ENCODE data around the gene ACTRT2. TPM values are rescaled to one million over a fixed set of nuclear protein-coding genes. Genes with fewer than 3 reads are reported as not detected.

ACTRT2 gene
- total RNA-seq, 1 donor, result not detected

DNA sequence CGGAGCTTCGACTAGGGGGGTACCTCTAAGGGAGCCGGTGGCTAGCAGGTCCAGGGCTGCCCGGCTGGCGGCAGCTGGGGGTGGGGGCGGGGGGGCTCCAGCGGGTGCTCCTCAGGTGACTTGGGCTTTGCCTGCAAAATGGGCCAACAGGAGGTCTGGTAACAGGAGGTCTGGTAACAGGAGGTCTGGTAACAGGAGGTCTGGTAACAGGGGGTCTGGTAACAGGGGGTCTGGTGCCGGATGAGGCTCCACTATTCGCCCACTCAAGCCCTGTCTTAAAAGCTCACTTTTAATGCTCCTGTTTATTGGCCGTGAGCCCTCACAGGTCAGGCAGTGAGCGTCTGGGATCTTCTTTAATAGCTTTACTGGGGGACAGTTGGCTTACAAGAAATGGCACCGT, 40.4 kb upstream of the ACTRT2 start:
- DNase-seq (ENCODE audit: low read depth), result no peak
- TF ChIP-seq, protein P1, sequence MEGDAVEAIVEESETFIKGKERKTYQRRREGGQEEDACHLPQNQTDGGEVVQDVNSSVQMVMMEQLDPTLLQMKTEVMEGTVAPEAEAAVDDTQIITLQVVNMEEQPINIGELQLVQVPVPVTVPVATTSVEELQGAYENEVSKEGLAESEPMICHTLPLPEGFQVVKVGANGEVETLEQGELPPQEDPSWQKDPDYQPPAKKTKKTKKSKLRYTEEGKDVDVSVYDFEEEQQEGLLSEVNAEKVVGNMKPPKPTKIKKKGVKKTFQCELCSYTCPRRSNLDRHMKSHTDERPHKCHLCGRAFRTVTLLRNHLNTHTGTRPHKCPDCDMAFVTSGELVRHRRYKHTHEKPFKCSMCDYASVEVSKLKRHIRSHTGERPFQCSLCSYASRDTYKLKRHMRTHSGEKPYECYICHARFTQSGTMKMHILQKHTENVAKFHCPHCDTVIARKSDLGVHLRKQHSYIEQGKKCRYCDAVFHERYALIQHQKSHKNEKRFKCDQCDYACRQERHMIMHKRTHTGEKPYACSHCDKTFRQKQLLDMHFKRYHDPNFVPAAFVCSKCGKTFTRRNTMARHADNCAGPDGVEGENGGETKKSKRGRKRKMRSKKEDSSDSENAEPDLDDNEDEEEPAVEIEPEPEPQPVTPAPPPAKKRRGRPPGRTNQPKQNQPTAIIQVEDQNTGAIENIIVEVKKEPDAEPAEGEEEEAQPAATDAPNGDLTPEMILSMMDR (IDR thresholded peaks at IDR 0.05; ENCODE audit: insufficient read depth, low read length), result no peak
- no peak overlapping the region for H3K4me3 ChIP-seq (ENCODE audit: low read depth, low read length)

DNA sequence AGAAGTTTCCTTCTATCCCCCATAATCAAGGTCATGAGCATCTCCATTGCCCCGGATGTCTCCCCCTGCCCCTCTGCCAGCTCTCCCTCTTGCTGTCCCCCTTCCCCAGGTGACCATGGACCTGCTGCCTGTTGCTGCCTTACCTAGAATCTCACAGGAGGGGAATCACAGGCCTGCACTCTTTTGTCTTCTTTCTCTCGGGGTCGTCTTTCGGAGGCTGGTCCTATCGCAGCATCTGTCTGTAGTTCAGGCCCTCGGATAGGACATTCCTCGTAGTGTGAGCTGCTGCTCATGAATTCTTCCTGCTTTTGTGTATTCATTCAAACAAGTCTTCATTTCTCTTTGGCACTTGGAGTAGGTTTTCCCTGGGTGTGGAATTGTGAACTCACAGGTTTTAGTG, 39.9 kb upstream of the ACTRT2 start:
- TF ChIP-seq, protein P1 (IDR thresholded peaks at IDR 0.05; ENCODE audit: insufficient read depth, low read length), result no peak
- H3K4me3 ChIP-seq (ENCODE audit: low read depth, low read length), result no peak overlapping the region
- DNase-seq (ENCODE audit: low read depth), result no peak

DNA sequence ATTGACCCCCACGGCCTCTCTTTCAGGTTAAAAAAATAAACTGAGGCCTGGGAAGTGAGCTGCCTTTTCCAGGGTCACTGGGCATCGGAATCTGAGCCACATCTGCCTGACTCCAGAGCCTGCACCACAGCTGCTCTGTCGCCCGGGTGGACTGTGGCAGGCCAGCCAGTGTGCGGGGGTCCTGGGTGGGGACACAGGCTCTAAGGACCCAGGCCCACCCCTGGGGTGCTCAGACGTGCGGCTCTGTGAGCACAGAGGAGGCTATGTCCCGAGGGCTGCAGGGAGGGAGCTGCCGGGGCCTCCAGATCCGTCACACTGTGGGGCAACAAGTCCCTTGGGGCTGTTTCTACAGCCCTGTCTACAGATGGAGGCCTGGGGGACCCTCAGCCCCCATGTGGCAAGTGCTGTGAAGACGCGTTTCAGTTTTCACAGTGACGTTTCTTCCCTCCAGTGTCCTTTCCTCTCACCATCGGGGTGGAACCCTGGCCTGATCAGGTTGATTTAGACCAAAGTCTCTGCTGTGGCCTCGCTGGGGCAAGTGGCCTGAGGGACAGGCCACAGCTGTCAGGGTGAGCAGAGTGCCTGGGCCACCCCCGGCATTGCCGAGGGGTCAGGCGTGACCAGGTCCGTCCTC, 39.2 kb upstream of the ACTRT2 start:
- no peak overlapping the region for H3K4me3 ChIP-seq (ENCODE audit: low read depth, low read length)
- TF ChIP-seq, protein P1 (IDR thresholded peaks at IDR 0.05; ENCODE audit: insufficient read depth, low read length), result no peak
- no peak for DNase-seq (ENCODE audit: low read depth)

DNA sequence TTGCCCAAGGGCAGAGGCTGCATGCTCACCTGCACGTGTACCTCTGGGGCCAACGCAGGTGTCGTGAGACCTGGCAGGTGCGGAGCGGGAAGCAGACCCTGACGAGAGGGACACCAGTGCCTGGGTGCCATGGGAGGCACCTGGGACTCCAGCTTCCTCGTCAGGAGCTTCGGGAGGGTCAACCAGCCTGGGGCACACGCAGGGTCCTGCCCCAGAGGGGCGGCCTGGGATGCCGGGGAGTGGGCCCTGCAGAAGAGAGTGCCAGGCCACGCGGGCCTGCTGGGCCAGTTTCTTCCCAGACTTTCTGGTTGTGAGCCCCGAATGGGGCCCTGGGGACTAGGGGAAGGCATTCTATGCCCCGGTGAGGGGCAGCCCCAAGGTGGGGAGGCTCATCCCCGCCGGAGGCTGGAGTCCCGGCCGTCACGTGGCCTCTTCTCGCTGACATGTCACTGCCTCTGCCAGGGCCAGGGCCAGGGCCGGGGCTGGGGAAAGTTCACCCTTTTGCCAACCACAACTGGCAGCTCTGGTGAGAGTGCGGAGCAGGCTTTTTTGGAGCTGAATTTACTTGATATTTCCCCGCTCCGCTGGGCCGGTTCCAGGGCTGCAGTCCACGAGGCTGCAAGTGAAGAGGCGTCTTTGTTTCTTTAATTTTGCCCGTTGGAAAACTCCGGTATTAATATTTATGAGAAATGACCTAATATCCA, 38.5 kb upstream of the ACTRT2 start:
- no peak overlapping the region for H3K4me3 ChIP-seq (ENCODE audit: low read depth, low read length)
- TF ChIP-seq, protein P1 (IDR thresholded peaks at IDR 0.05; ENCODE audit: insufficient read depth, low read length), result no peak
- no peak for DNase-seq (ENCODE audit: low read depth)

DNA sequence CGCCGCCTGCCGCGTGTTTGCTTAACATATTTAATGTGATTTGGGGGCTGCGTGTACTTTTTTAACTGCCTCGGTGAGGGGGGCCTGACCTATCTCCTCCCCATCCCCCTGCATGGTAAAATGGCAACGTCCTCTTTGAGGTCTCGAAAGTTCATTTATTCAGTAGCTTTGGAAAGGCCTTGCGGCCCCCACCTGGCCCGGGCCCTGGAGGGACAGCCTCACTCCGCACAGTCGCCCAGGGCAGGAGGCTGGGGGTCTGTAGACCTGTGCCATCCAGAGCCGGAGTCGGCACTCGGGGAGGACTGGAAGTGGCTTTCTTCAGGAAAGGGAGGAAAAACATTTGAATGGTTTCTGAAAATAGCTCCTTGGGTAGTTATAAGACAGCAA, 38.0 kb upstream of the ACTRT2 start:
- TF ChIP-seq, protein P1 (IDR thresholded peaks at IDR 0.05; ENCODE audit: insufficient read depth, low read length), result no peak
- DNase-seq (ENCODE audit: low read depth), result no peak
- no peak overlapping the region for H3K4me3 ChIP-seq (ENCODE audit: low read depth, low read length)

DNA sequence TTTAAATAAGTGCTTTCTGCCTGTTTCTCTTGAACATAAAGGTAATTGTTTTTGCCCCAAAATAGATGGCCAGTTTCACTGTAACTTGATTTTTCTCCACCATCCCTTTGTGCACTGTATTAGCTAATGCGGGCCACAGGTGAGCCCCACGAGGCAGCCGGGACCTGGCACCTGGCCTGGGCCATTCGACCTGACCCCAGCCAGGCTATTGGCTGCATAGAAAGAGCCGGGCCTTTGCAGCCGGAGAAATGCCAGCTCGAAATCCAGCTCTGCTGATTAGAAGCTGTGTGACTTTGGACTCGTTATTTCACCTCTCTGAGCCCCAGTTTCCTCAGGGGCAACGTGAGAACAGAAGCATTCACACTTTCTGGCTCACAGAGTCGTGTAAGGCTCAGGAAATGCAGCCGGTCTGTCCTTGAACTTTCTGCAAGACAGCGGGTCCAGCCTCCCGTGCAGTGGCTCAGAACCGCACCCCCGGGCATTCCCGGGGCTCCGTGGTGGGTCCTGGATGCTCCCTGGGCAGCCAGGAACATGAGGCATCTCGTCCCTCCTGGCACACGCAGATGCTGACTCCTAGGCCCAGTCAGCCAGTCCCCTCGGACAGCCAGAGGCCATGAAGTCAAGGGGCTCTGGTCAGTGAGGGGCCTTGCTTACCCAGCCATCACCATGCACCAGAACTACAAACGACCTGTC, 37.4 kb upstream of the ACTRT2 start:
- no peak overlapping the region for H3K4me3 ChIP-seq (ENCODE audit: low read depth, low read length)
- TF ChIP-seq, protein P1 (IDR thresholded peaks at IDR 0.05; ENCODE audit: insufficient read depth, low read length), result no peak
- no peak for DNase-seq (ENCODE audit: low read depth)

Data from fibroblast of the aortic adventitia (primary cell).